Caco-2 (cell line): ENCODE results near the gene PDIA2. TPM values are rescaled to one million over a fixed set of nuclear protein-coding genes. Genes with fewer than 3 reads are reported as not detected.
"Not testable (repeated sequence)": the region's sequence is repeated elsewhere in the genome, so short reads cannot be mapped to it uniquely, and the experiment has no call there.

Experiments used
- BruUV-seq: library from RNA; stranded (reverse); fragments of 400-500 nt; replicated peaks from 2 replicates; lab custom pipeline; 2021; lab: Mats Ljungman, UMichigan
- CTCF ChIA-PET: fragments of 300-600 bp; sonication (Branson Sonifier 250); formaldehyde crosslinking; loops from one replicate; lab custom pipeline; 2022; ENCODE audit warnings: antibody characterized with exemption; lab: Charles Lee
- POLR2A ChIA-PET: fragments of 300-600 bp; sonication (Branson Sonifier 250); formaldehyde crosslinking; loops from one replicate; lab custom pipeline; 2022; ENCODE audit warnings: antibody characterized with exemption; lab: Charles Lee
- DNase-seq, 2 experiments: peaks; one replicate each; pipeline versions ENCODE4 v3.0.0 to v3.0.0-alpha.2; 2020 to 2022
- H3K27me3 ChIP-seq: replicated peaks from 2 replicates; pipeline ENCODE4 v1.6.0; 2011; ENCODE audit warnings: low read length; ENCODE audit not compliant: control insufficient read depth, insufficient read depth
- H3K36me3 ChIP-seq: 2 replicates; pipeline ENCODE4 v1.5.1; 2011; ENCODE audit warnings: low read length; ENCODE audit not compliant: control insufficient read depth, insufficient read depth
- H3K4me1 ChIP-seq: fragments of 250-450 bp; sonication (Bioruptor Pico); 2 replicates; pipeline ENCODE4 v1.5.1; 2020; ENCODE audit warnings: mild to moderate bottlenecking
- H3K4me3 ChIP-seq: 2 replicates; pipeline ENCODE4 v1.5.1; 2011; ENCODE audit warnings: low read depth, mild to moderate bottlenecking, control low read depth, low read length
- H3K9me3 ChIP-seq: fragments of 250-450 bp; sonication (Bioruptor Pico); 2 replicates; pipeline ENCODE4 v1.5.1; 2020; ENCODE audit warnings: mild to moderate bottlenecking, moderate library complexity
- H3K27ac Mint-ChIP-seq: one replicate; pipeline ENCODE4 v1.8.0; 2022; ENCODE audit warnings: mixed read lengths; ENCODE audit not compliant: unreplicated experiment
- H3K27me3 Mint-ChIP-seq: one replicate; pipeline ENCODE4 v1.8.0; 2022; ENCODE audit warnings: mixed read lengths; ENCODE audit not compliant: insufficient read depth, unreplicated experiment
- H3K36me3 Mint-ChIP-seq: one replicate; pipeline ENCODE4 v1.8.0; 2022; ENCODE audit warnings: mild to moderate bottlenecking, mixed read lengths; ENCODE audit not compliant: insufficient read depth, unreplicated experiment
- H3K4me1 Mint-ChIP-seq: one replicate; pipeline ENCODE4 v1.8.0; 2022; ENCODE audit warnings: low read depth, mixed read lengths; ENCODE audit not compliant: unreplicated experiment
- H3K4me3 Mint-ChIP-seq: one replicate; pipeline ENCODE4 v1.8.0; 2022; ENCODE audit warnings: mild to moderate bottlenecking, moderate library complexity, mixed read lengths; ENCODE audit not compliant: unreplicated experiment
- H3K9me3 Mint-ChIP-seq: one replicate; pipeline ENCODE4 v1.8.0; 2022; ENCODE audit warnings: mixed read lengths; ENCODE audit not compliant: unreplicated experiment
- CTCF ChIP-seq, 2 experiments: fragments of 200-600 bp in 1 of 2; IDR thresholded peaks; 1 replicate in 1 of 2; 2 replicates in 1 of 2; pipeline versions ENCODE4 v1.5.1 to v1.8.0; 2011 to 2022; ENCODE audit warnings: antibody characterized with exemption in 1 of 2, control low read depth in 1 of 2, inconsistent platforms in 1 of 2, low read depth in 1 of 2, low read length in 1 of 2, mild to moderate bottlenecking in 1 of 2, moderate library complexity in 1 of 2; ENCODE audit not compliant: insufficient read depth in 1 of 2, severe bottlenecking in 1 of 2, unreplicated experiment in 1 of 2
- intact Hi-C: fragments of 100-400 bp; cut with micrococcal nuclease; formaldehyde crosslinking; loops from one replicate; pipeline ENCODE4 v1.10.0; 2022; ENCODE audit not compliant: unreplicated experiment
- total RNA-seq: library from RNA; stranded (reverse); gene quantifications from 2 replicates; pipeline ENCODE4 v1.2.3, GENCODE V29; 2022

The PDIA2 gene
- total RNA-seq, 1 experiment from 2014 or later, result 0.41 TPM

- no peak overlapping the region for H3K27ac Mint-ChIP-seq
Observed at GRCh38 chr16:324451-325334, 41.7 kb downstream of the PDIA2 start.

DNA sequence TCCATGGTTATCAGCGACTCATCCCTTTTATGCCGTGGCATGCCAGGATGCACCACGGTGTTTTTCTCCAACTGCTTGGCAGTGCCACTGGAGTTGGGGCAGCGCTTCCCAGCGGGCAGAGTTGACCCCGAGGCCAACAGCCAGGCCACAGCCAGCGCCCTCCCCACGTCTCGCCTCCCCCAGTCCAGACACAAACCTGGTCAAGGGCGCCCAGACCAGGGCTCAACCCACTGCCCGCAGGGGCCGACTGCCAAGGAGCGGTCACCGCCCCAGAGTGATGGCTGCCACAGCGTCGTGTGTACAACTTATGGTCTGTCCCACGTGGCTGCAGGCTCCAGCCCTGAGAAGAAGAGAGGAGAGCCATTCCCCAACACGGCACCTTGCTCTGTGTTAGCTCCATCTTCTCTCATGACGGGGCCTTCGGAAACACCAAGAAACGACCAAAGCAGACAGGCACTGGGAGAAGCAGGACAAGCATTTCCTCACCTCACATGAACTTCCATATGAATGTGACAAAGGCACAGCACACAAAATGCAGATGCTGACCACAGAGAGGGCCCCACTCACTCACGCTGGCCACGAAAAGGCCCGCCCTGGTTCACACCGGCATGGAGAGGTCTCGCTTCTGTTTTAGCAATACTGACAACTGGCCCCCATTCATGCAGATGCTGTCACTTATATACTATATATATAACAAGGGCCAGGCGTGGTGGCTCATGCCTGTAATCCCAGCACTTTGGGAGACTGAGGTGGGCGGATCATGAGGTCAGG, 42.6 kb downstream of the PDIA2 start:
- no peak for DNase-seq
- Mint-ChIP-seq H3K36me3 (peaks cover 9% of the 10 kb centered on the region), H3K4me1 (peaks cover 5% of the 10 kb centered on the region), H3K4me3 (no peak overlapping the region), H3K27me3 (no peaks in the 10 kb centered on the region), H3K27ac (no peak overlapping the region), H3K9me3 (no peaks in the 10 kb centered on the region)
- CTCF ChIA-PET, result no interaction called here
- no peaks in the 10 kb centered on the region for H3K9me3 ChIP-seq
- intact Hi-C loops, result no loop called here
- POLR2A ChIA-PET, result interaction anchor here (0.6 kb wide), 1 partner anchor 249 kb away, joined by 3 read pairs; no protein-coding TSS in a partner anchor
- no peaks in the 10 kb centered on the region for H3K36me3 ChIP-seq
- no TSS peak for BruUV-seq
- H3K4me3 ChIP-seq, result no peak overlapping the region
- no peak for TF ChIP-seq CTCF (IDR thresholded peaks at IDR 0.05; ENCODE audit: insufficient read depth in 1 of 2, low read depth in 1 of 2, low read length in 1 of 2, severe bottlenecking in 1 of 2, unreplicated experiment in 1 of 2)
- no peaks in the 10 kb centered on the region for H3K27me3 ChIP-seq
- peaks cover 5% of the 10 kb centered on the region; the same call in 1 of the 2 replicates for H3K4me1 ChIP-seq

More at GRCh38 chr16:324451-325334, 41.7 kb downstream of the PDIA2 start:
- ChIA-PET POLR2A (interaction anchor here (0.6 kb wide), 1 partner anchor 248 kb away, joined by 3 read pairs; no protein-coding TSS in a partner anchor), CTCF (interaction anchor here (0.6 kb wide), 1 partner anchor 13 kb away, joined by 3 read pairs; no protein-coding TSS in a partner anchor)
- no peaks in the 10 kb centered on the region for H3K4me1 Mint-ChIP-seq
- H3K4me1 ChIP-seq, result no peaks in the 10 kb centered on the region
- no peaks in the 10 kb centered on the region for H3K27me3 Mint-ChIP-seq
- H3K4me3 Mint-ChIP-seq, result no peak overlapping the region
- H3K9me3 Mint-ChIP-seq, result no peaks in the 10 kb centered on the region
- intact Hi-C loops, result no loop called here
- no peaks in the 10 kb centered on the region for H3K27me3 ChIP-seq
- no peak for TF ChIP-seq CTCF (IDR thresholded peaks at IDR 0.05; ENCODE audit: insufficient read depth in 1 of 2, low read depth in 1 of 2, low read length in 1 of 2, severe bottlenecking in 1 of 2, unreplicated experiment in 1 of 2)
- no TSS peak for BruUV-seq
- H3K36me3 ChIP-seq, result no peaks in the 10 kb centered on the region
- DNase-seq, result no peak
- H3K4me3 ChIP-seq, result no peak overlapping the region
- no peaks in the 10 kb centered on the region for H3K9me3 ChIP-seq
- peaks cover 10% of the 10 kb centered on the region for H3K36me3 Mint-ChIP-seq

- no peak overlapping the region for H3K4me3 Mint-ChIP-seq
- ChIA-PET POLR2A (interaction anchor here (0.6 to 1.9 kb wide), 2 partner anchors 22 to 32 kb away, joined by 5 to 6 read pairs; no protein-coding TSS in a partner anchor), CTCF (interaction anchor here (1.8 kb wide), 1 partner anchor 22 kb away, joined by 5 read pairs; no protein-coding TSS in a partner anchor)
- peaks cover 42% of the 10 kb centered on the region for H3K4me1 ChIP-seq
- peak overlapping the region; percentile 91 for H3K27ac Mint-ChIP-seq
- peaks cover 22% of the 10 kb centered on the region for H3K4me1 Mint-ChIP-seq
- H3K27me3 ChIP-seq, result no peaks in the 10 kb centered on the region
- no TSS peak for BruUV-seq
- H3K36me3 Mint-ChIP-seq, result peaks cover 14% of the 10 kb centered on the region
- no peak overlapping the region for H3K4me3 ChIP-seq
- intact Hi-C loops, result no loop called here
- H3K27me3 Mint-ChIP-seq, result no peaks in the 10 kb centered on the region
- H3K9me3 Mint-ChIP-seq, result no peaks in the 10 kb centered on the region
- H3K36me3 ChIP-seq, result no peaks in the 10 kb centered on the region
- no peak for DNase-seq
- no peaks in the 10 kb centered on the region for H3K9me3 ChIP-seq
- no peak for TF ChIP-seq CTCF (IDR thresholded peaks at IDR 0.05; ENCODE audit: insufficient read depth in 1 of 2, low read depth in 1 of 2, low read length in 1 of 2, severe bottlenecking in 1 of 2, unreplicated experiment in 1 of 2)
Observed at GRCh38 chr16:330741-331140, 47.8 kb downstream of the PDIA2 start.

DNA sequence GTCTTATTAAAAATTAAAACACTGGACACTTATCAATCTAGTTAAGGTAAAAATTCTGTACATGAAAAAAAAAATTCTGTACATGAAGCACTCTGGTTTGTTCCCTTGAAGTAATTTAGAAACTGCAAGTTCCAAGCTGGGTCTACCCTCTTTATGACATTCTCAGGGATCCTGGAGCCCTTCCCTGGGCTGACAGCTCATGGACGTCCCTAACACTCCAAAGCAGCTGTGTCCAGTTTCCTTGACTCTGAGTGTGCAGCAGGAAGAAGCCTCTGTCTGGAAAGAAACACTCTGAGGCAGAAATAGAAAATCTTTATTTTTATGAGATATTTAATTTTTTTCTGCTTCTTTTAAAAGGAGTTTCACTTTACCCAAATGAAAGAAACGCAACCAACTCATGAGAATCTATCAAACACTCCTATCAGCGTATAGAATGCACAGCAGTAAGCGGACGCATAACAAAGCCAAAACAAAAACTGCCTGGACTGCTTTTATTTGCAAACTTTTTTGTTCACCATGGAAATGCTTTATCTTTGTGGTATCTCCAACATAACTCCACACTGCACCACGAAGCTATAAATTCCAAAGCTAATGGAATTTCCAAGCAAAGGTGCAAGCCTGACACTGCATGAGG, 48.3 kb downstream of the PDIA2 start:
- Mint-ChIP-seq H3K36me3 (peaks cover 15% of the 10 kb centered on the region), H3K4me1 (peaks cover 24% of the 10 kb centered on the region), H3K27ac (peak overlapping the region; percentile 91), H3K4me3 (peak overlapping the region; percentile 54)
- H3K27me3 ChIP-seq, intact Hi-C loops, DNase-seq, H3K9me3 Mint-ChIP-seq, H3K4me3 ChIP-seq, H3K9me3 ChIP-seq, H3K36me3 ChIP-seq, H3K27me3 Mint-ChIP-seq: not testable (repeated sequence)
- ChIA-PET POLR2A (interaction anchor here (0.6 to 1.9 kb wide), 2 partner anchors 22 to 32 kb away, joined by 5 to 6 read pairs; no protein-coding TSS in a partner anchor), CTCF (interaction anchor here (0.6 to 1.8 kb wide), 2 partner anchors 22 to 31 kb away, joined by 5 read pairs; no protein-coding TSS in a partner anchor)
- H3K4me1 ChIP-seq, result peaks cover 42% of the 10 kb centered on the region
- TSS peak; percentile 29 for BruUV-seq
